ENCODE measurements around the gene CHRM5.

DNA sequence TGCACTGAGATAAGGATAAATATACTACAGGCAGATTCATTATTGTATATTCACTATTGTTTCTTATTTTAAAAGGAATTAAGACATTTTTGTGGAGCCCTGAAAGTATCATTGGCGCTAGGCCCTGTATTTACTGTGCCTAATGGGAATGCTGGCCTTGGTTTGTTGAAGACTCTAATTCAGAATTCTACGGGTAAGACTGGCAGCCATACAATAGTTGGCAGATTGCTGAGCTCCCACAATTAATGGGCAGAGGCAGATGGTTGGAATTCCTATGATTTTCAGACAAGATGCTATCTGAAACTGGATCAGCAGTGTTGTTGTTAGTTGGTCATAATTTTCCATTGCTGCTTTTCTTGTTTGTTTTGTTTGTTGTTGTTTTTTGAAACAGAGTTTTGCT, 148.3 kb downstream of the CHRM5 start:
- TF ChIP-seq CTCF (IDR thresholded peaks at IDR 0.05) (no peak), EZH2 (IDR thresholded peaks at IDR 0.05; ENCODE audit: borderline replicate concordance, insufficient read depth, low read depth, low read length, poor library complexity, severe bottlenecking) (no peak)

All from B cell (primary cell).